ENCODE results near the gene BTBD8.

The BTBD8 gene

GRCh38 chr1:92186081-92186480 is 105.9 kb downstream of the BTBD8 start:
- H4K20me1 ChIP-seq, result no peaks in the 10 kb centered on the region
- H3K36me3 ChIP-seq, result no peaks in the 10 kb centered on the region
- no peaks in the 10 kb centered on the region for H3K9me3 ChIP-seq
- H3K4me2 ChIP-seq, result no peak overlapping the region
- H3K4me3 ChIP-seq, result no peak overlapping the region
- no peak overlapping the region for H3K9ac ChIP-seq
- no peak for TF ChIP-seq Cebpa-rat (IDR thresholded peaks at IDR 0.05)
- no peak overlapping the region for H3K27ac ChIP-seq
- no peaks in the 10 kb centered on the region for H3K27me3 ChIP-seq
- H3K4me1 ChIP-seq, result no peaks in the 10 kb centered on the region

GRCh38 chr1:92188436-92189255 is 108.5 kb downstream of the BTBD8 start:
- no peak overlapping the region for H3K4me2 ChIP-seq
- H3K9ac ChIP-seq, result no peak overlapping the region
- H3K4me1 ChIP-seq, result no peaks in the 10 kb centered on the region
- H3K36me3 ChIP-seq, result no peaks in the 10 kb centered on the region
- no peak overlapping the region for H3K27ac ChIP-seq
- H4K20me1 ChIP-seq, result no peaks in the 10 kb centered on the region
- H3K27me3 ChIP-seq, result no peaks in the 10 kb centered on the region
- H3K4me3 ChIP-seq, result no peak overlapping the region
- TF ChIP-seq Cebpa-rat (IDR thresholded peaks at IDR 0.05), result no peak
- no peaks in the 10 kb centered on the region for H3K9me3 ChIP-seq

GRCh38 chr1:92191726-92192125 is 111.6 kb downstream of the BTBD8 start:
- no peaks in the 10 kb centered on the region for H4K20me1 ChIP-seq
- no peak overlapping the region for H3K4me3 ChIP-seq
- no peak overlapping the region for H3K4me2 ChIP-seq
- H3K27me3 ChIP-seq, result no peaks in the 10 kb centered on the region
- no peak overlapping the region for H3K9ac ChIP-seq
- H3K9me3 ChIP-seq, result no peaks in the 10 kb centered on the region
- no peaks in the 10 kb centered on the region for H3K4me1 ChIP-seq
- no peak for TF ChIP-seq Cebpa-rat (IDR thresholded peaks at IDR 0.05)
- no peak overlapping the region for H3K27ac ChIP-seq
- H3K36me3 ChIP-seq, result no peaks in the 10 kb centered on the region

GRCh38 chr1:92192246-92192645 is 112.1 kb downstream of the BTBD8 start:
- Histone ChIP-seq H3K4me2 (no peak overlapping the region), H3K4me3 (no peak overlapping the region), H3K27ac (no peak overlapping the region), H3K36me3 (no peaks in the 10 kb centered on the region), H3K4me1 (no peaks in the 10 kb centered on the region), H3K9ac (no peak overlapping the region), H3K27me3 (no peaks in the 10 kb centered on the region), H3K9me3 (no peaks in the 10 kb centered on the region), H4K20me1 (no peaks in the 10 kb centered on the region)
- TF ChIP-seq Cebpa-rat (IDR thresholded peaks at IDR 0.05), result no peak

GRCh38 chr1:92194511-92194910 is 114.4 kb downstream of the BTBD8 start:
- TF ChIP-seq Cebpa-rat (IDR thresholded peaks at IDR 0.05), result no peak
- no peaks in the 10 kb centered on the region for H3K4me1 ChIP-seq

GRCh38 chr1:92201973-92202372 is 121.8 kb downstream of the BTBD8 start:
- Histone ChIP-seq H3K4me1 (0 out of 2 replicates have a peak, but pooled peaks cover 4% of the 10 kb centered on the region), H3K9ac (no peak overlapping the region), H3K36me3 (no peaks in the 10 kb centered on the region), H3K4me2 (no peak overlapping the region), H3K27me3 (no peaks in the 10 kb centered on the region), H3K9me3 (peaks cover 6% of the 10 kb centered on the region), H4K20me1 (no peaks in the 10 kb centered on the region), H3K27ac (no peak overlapping the region), H3K4me3 (no peak overlapping the region)
- no peak for TF ChIP-seq Cebpa-rat (IDR thresholded peaks at IDR 0.05)

More at GRCh38 chr1:92194511-92194910, 114.4 kb downstream of the BTBD8 start:
- no peaks in the 10 kb centered on the region for H3K36me3 ChIP-seq
- no peak overlapping the region for H3K4me3 ChIP-seq
- H3K4me2 ChIP-seq, result no peak overlapping the region
- no peak overlapping the region for H3K27ac ChIP-seq
- H3K9me3 ChIP-seq, result no peaks in the 10 kb centered on the region
- no peaks in the 10 kb centered on the region for H3K27me3 ChIP-seq
- H4K20me1 ChIP-seq, result no peaks in the 10 kb centered on the region
- H3K9ac ChIP-seq, result no peak overlapping the region

- Histone ChIP-seq H3K4me1 (0 out of 2 replicates have a peak, but pooled peaks cover 4% of the 10 kb centered on the region), H3K9ac (no peak overlapping the region), H3K27me3 (no peaks in the 10 kb centered on the region), H3K36me3 (no peaks in the 10 kb centered on the region), H3K27ac (no peak overlapping the region), H4K20me1 (no peaks in the 10 kb centered on the region), H3K4me3 (no peak overlapping the region), H3K4me2 (no peak overlapping the region), H3K9me3 (peaks cover 6% of the 10 kb centered on the region)
- TF ChIP-seq Cebpa-rat (IDR thresholded peaks at IDR 0.05), result no peak
Observed at GRCh38 chr1:92203105-92203504, 123.0 kb downstream of the BTBD8 start.

GRCh38 chr1:92210701-92211100 is 130.6 kb downstream of the BTBD8 start:
- H3K9me3 ChIP-seq, result peaks cover 6% of the 10 kb centered on the region
- H3K9ac ChIP-seq, result no peak overlapping the region
- H4K20me1 ChIP-seq, result no peaks in the 10 kb centered on the region
- no peak overlapping the region for H3K27ac ChIP-seq
- H3K4me3 ChIP-seq, result no peak overlapping the region
- no peak for TF ChIP-seq Cebpa-rat (IDR thresholded peaks at IDR 0.05)
- no peak overlapping the region for H3K4me2 ChIP-seq
- H3K4me1 ChIP-seq, result no peaks in the 10 kb centered on the region
- H3K27me3 ChIP-seq, result no peaks in the 10 kb centered on the region
- H3K36me3 ChIP-seq, result no peaks in the 10 kb centered on the region

GRCh38 chr1:92211166-92211565 is 131.0 kb downstream of the BTBD8 start:
- TF ChIP-seq Cebpa-rat (IDR thresholded peaks at IDR 0.05), result no peak
- H3K4me2 ChIP-seq, result no peak overlapping the region
- no peak overlapping the region for H3K4me3 ChIP-seq
- H3K9ac ChIP-seq, result no peak overlapping the region
- H3K27me3 ChIP-seq, result no peaks in the 10 kb centered on the region
- H3K36me3 ChIP-seq, result no peaks in the 10 kb centered on the region
- H3K9me3 ChIP-seq, result peaks cover 4% of the 10 kb centered on the region
- H4K20me1 ChIP-seq, result no peaks in the 10 kb centered on the region
- no peak overlapping the region for H3K27ac ChIP-seq
- no peaks in the 10 kb centered on the region for H3K4me1 ChIP-seq

GRCh38 chr1:92217721-92218120 is 137.6 kb downstream of the BTBD8 start, which contains the start of gene C1orf146:
TSS of gene C1orf146 (plus strand) at chr1:92217915. CDS start at chr1:92231421, 13,506 bp downstream.
- H3K4me3 ChIP-seq, result no peak within 1 kb of the TSS
- TF ChIP-seq Cebpa-rat (IDR thresholded peaks at IDR 0.05), result no peak

More at GRCh38 chr1:92217721-92218120, 137.6 kb downstream of the BTBD8 start, which contains the start of gene C1orf146:
- no peak within 1 kb of the TSS for H3K27ac ChIP-seq
- no peaks in the 10 kb centered on the region for H3K27me3 ChIP-seq
- H3K36me3 ChIP-seq, result no peaks in the 10 kb centered on the region
- H3K4me1 ChIP-seq, result no peaks in the 10 kb centered on the region
- no peaks in the 10 kb centered on the region for H3K9me3 ChIP-seq
- H3K4me2 ChIP-seq, result no peak within 1 kb of the TSS
- no peak within 1 kb of the TSS for H3K9ac ChIP-seq
- H4K20me1 ChIP-seq, result no peaks in the 10 kb centered on the region
